ENCODE data around the gene ORAI3.

GRCh38 chr16:30903002-30903401 is 45.9 kb upstream of the ORAI3 start:
- TF ChIP-seq CTCF (conservative IDR thresholded peaks at IDR 0.05; ENCODE audit: low read length) (no peak), EZH2phosphoT487 (IDR thresholded peaks at IDR 0.05; ENCODE audit: borderline replicate concordance, low read depth, low read length) (no peak)
